ENCODE results near the gene CACNA1C.
"Not testable (repeated sequence)": the region's sequence is repeated elsewhere in the genome, so short reads cannot be mapped to it uniquely, and the experiment has no call there.

CACNA1C gene

DNA sequence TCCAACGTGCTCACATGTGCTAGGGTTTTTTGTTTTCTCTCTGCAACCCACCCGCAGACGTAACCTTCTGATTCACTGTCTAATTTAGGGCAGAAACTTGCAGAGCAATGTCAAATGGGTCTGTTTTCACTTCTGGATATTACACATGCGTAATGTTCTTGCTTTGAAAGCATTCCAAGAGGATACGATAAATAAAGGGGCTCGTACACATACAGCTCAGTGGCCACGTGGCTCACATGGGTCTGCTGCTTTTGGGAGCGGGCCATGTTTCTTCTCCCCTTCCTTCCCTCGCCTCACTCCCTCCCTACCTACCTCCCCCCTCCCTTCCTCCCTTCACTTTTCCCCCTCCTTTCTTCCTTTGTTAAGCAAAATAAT, 23.4 kb downstream of the CACNA1C start:
- DNase-seq: peak; percentile 68

GRCh38 chr12:2076728-2077127, 23.9 kb downstream of the CACNA1C start:
- no peak for DNase-seq

DNA sequence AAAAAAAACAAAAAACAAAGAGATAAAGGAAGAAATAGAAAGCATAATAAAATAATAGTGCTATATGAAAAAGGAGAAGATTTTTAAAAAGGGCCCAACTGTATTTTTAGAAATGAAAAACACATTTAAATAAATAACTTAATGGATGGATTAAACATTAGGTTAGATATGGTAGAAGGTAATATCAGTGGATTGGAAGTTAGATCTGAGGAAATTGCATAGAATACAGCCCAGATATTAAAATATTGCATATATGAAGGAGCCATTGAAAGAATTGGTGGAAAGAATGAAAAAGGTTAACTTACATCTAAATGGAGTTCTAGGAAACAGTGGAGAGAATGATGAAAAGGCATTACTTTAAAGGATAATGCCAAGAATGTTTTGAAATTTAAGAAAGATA, 27.8 kb downstream of the CACNA1C start:
- DNase-seq: no peak

DNA sequence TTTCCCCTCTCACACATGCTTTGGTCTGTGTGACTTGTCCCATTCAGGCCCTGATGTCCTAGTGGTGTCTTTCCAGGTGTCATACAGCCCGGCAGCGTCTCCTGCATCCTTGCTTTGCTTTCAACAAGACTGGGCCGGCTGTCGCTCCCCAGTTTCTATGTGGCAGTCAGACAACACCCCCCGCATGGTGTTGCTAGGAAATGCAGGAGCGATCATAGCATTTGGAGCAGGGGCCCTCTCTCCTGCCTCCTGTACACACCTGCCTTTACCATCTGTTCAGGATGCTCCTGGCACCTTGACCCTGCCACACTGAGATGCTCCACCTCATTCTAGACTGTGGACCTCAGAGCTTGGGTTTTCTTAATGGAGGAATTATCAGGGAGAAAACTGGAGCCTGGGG, 29.5 kb downstream of the CACNA1C start:
- no peak for DNase-seq

DNA sequence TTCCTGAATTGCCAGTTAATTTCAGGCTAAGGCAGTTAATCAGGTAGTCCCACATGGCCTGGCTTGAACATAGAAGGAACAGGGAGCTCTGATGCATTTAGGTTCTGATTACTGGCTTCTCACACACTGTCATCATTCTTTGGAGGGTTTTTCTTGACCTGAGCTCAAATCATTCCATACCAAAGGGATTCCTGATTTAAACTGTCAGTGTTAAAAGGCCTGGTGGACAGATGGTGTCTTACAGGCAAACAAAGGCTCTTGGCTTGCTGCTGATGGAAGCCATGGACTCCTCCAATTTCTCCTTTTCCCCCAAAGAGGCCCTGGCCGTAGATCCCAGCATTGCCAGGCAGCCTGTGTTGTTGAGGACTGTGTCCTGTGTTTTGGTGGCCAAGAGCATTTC, 30.2 kb downstream of the CACNA1C start:
- DNase-seq: peak; percentile 39

GRCh38 chr12:2083561-2083960, 30.8 kb downstream of the CACNA1C start:
- peak; percentile 59 for DNase-seq

DNA sequence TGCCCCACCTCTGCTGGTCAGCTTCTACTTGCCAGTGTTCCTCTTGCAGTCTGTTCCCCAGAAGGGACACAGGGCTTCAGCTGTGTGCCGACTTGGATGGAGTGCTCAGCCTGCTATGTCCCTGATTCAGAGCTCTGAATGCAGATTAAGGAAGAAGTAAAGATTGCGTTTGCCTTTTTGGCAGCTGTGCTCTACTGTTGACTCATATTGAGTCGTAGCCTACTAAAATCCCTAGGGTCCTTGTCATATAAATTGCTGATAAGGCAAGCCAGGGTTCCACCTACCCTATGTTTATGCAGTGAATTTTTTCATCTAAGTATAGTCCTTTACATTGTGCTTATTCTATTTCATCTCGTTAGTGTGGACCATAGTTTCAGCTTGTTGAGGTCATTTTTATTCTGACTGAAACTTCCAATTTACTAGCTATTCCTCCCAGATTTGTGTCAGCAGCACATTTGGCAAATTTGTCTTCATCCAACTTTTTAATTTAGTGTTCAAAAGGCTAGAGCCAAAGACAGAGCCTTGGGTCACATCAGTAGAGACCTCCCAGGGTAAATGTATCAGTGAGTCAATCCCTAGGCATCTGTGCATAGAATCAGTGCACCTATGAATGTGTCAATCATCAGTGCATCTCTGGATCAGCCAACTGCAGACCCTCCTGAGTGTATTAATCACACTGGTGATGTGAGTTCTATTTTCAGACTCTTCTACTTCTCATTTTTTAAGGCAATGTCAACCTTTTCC, 31.9 kb downstream of the CACNA1C start:
- peak; percentile 87 for DNase-seq

DNA sequence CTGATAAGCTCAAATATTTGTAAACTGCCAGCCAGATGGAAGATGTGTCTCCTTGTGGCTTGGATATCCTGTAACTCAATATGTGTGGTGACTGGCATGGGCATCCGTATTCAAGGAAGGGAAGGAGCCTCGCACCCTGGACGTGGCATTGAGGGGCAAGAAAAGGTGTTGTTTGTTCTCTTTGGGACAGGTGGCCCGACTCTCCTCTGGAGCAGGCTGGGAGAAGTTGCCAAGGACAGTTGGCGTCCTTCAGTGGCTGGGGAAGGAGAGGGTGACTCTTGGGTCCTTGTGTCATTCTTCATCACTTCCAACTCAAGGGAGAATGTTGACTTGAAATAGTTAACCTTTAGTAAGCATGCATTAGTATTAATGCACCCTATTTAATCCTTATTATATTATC, 39.6 kb downstream of the CACNA1C start:
- no peak for DNase-seq

DNA sequence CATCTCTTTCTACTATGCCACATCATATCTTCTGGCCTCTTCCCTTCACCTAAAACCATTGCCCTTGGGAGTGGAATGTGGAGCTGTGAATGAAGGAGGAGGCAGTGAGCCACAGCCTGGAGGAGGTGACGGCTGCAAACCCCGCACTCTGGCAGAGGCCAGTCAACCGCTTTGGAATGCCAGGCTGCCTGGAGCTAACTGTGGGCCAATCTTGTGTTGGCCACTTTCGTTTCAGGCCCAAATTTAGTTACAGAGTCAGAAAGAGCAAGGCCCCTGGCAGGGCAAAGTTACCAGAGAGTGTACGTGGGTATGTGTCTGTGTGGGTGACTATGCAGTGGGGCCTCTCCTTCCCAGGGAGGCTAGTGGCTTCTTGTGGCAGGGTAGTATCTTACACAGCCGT, 40.1 kb downstream of the CACNA1C start:
- peak; percentile 51 for DNase-seq

DNA sequence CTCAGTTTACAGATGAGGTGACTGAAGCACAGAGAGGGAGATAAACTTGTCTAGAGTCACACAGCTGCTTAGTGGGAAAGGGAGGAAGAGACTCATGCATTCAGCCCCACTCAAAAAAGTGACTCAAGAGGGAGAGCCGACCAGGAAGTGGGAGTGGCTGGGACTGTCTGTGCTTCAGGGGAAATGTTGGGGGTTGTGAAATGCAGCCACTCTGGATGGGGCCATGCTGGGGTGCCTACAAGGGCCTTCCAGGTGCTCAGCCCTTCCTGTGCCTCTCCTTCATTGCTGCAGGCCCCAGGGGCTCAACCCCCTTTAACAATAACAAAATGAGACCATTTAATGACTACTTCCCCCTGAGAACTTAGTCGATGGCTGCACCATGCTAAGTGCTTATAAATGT, 41.8 kb downstream of the CACNA1C start:
- DNase-seq: no peak

GRCh38 chr12:2095878-2096277, 43.1 kb downstream of the CACNA1C start:
- DNase-seq: no peak

- DNase-seq: no peak
These were observed 44.8 kb downstream of the CACNA1C start for GRCh38 chr12:2097617-2098016.

GRCh38 chr12:2098852-2099251, 46.1 kb downstream of the CACNA1C start:
- DNase-seq: no peak

DNA sequence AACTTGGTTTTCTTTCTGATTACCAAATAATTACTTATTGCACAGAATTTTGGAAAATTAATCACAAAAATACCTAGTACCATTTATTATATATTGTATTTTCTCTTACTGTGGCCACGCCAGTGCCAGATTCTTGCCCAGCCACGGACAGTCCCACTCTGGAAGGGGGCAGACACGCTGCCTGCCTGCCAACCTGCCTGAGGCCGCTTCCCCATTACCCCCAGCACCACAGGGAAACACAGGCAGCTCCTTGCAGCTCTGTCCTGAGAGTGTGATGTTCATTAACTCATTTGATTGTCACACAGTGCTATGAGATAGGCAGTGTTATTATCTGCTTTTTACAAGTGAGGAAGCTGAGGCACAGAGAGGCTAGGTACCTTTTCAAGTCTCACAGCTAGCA, 46.8 kb downstream of the CACNA1C start:
- no peak for DNase-seq

GRCh38 chr12:2101359-2101758, 48.6 kb downstream of the CACNA1C start:
- no peak for DNase-seq

DNA sequence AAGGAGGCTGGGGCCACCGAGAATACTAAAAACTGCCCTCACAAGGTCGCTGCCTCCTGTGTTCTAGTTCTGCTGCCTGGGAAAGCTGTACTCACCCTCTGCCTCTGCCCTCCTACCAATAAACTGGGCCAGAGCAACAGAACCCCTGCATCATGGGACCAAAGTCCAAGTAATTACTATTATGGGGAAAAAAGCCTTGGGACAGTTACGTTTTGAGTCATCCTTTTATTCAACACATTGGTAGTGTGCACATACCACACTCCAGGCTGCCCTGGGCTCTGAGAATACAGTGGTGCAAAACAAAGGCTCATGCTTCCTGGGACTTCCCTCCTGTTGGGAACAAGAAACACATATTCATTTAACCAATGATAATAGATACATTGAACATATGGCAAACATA, 49.0 kb downstream of the CACNA1C start:
- DNase-seq: peak; percentile 53

GRCh38 chr12:2102736-2103135, 49.9 kb downstream of the CACNA1C start:
- not testable (repeated sequence) for DNase-seq

- not testable (repeated sequence) for DNase-seq
These were observed 52.6 kb downstream of the CACNA1C start for GRCh38 chr12:2105387-2105786.

DNA sequence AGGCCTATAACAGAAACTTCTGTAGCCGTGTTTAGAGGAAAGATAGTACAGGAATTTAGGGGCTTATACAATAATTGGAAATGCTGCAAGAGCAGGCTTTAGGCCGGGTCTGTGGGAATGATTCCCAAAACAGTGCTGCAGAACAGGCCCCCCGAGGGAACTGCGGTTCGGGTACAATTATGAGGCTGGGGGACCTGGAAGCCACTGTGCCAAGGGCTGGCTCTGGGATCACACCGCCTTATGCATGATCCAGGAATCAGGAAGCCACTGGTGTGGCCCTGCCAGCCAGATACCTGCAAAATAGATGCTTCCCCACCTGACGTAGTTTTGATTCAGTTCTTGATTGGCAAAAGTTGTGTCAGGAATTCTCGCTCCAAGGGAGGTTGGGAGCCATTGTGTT, 55.4 kb downstream of the CACNA1C start:
- DNase-seq: no peak

- no peak for DNase-seq
These were observed 56.3 kb downstream of the CACNA1C start for GRCh38 chr12:2108975-2109671.

DNA sequence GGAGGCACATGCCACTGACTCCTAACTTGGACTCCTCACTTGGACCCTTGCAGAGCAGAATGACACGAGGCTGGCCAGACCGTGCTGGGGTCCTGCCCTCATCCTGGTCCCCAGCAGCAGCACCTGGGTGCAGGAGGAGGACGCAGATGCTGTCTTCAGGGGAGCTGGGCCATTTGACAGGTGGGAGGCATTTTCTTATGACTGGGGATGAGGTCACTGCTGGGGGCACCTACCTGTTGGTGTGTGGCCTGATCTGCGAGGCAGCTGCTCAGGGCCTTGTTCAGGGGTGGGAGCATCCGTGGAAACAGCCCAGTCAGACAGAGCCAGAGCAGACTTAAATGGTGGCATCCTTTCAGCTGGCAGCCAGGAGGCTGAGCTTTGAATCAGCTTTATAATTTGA, 57.3 kb downstream of the CACNA1C start:
- no peak for DNase-seq

DNA sequence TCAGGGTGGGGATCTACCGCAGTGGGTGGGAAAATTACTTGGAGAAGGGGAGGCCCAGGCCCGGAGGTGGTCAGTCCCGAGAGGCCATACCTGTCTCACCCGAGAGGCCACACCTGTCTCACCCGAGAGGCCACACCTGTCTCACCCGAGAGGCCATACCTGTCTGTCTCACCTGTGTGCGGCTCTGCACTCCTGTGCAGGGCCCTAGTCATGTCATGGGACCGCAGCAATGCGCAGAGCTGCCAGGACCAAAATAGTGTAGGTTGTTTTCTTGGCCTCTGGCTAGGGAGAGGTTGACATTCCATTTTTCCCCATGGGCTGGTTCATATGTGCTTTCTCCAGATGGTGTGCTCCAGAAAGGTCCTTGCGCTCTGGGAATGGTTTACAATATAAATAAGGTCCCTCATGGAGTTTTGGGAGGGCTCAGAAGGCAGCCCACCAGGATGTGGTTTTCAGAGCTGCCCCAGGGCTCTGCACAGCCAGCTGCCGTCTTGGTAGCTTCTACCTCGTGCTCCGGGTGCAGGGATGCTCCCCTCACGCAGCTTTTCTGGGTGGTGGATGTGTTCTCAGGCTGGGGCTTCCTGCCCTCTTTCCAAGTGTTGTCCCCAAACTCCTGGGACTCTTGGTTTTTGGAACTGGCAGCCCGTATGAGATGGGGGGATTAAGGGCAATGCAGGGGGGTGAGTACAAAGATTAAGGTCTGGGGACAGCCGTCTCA, 58.2 kb downstream of the CACNA1C start:
- DNase-seq: peak; percentile 33

GRCh38 chr12:2111826-2112225, 59.0 kb downstream of the CACNA1C start:
- DNase-seq: no peak

- DNase-seq: no peak
These were observed 59.6 kb downstream of the CACNA1C start for GRCh38 chr12:2112401-2112800.
